ENCODE measurements around the gene QTRT2.

The QTRT2 gene

GRCh38 chr3:114126461-114126860, 69.9 kb downstream of the QTRT2 start:
- no peak for DNase-seq

- no peak for DNase-seq
Observed at GRCh38 chr3:114127517-114127916, 71.0 kb downstream of the QTRT2 start.

- no peak for DNase-seq
Observed at GRCh38 chr3:114128231-114128630, 71.7 kb downstream of the QTRT2 start.

- no peak for DNase-seq
Observed at GRCh38 chr3:114128826-114129225, 72.3 kb downstream of the QTRT2 start.

GRCh38 chr3:114132500-114132899, 76.0 kb downstream of the QTRT2 start:
- no peak for DNase-seq

- DNase-seq, result no peak
Observed at GRCh38 chr3:114133947-114134346, 77.4 kb downstream of the QTRT2 start.
